ENCODE results near the gene PRPF31. TPM values are rescaled to one million over a fixed set of nuclear protein-coding genes. Genes with fewer than 3 reads are reported as not detected.

Gene PRPF31, protein sequence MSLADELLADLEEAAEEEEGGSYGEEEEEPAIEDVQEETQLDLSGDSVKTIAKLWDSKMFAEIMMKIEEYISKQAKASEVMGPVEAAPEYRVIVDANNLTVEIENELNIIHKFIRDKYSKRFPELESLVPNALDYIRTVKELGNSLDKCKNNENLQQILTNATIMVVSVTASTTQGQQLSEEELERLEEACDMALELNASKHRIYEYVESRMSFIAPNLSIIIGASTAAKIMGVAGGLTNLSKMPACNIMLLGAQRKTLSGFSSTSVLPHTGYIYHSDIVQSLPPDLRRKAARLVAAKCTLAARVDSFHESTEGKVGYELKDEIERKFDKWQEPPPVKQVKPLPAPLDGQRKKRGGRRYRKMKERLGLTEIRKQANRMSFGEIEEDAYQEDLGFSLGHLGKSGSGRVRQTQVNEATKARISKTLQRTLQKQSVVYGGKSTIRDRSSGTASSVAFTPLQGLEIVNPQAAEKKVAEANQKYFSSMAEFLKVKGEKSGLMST
- 57.8 TPM for total RNA-seq
- polyA plus RNA-seq, result 10 to 100 TPM; 61.2 to 74.8 (median 69.6) TPM

DNA sequence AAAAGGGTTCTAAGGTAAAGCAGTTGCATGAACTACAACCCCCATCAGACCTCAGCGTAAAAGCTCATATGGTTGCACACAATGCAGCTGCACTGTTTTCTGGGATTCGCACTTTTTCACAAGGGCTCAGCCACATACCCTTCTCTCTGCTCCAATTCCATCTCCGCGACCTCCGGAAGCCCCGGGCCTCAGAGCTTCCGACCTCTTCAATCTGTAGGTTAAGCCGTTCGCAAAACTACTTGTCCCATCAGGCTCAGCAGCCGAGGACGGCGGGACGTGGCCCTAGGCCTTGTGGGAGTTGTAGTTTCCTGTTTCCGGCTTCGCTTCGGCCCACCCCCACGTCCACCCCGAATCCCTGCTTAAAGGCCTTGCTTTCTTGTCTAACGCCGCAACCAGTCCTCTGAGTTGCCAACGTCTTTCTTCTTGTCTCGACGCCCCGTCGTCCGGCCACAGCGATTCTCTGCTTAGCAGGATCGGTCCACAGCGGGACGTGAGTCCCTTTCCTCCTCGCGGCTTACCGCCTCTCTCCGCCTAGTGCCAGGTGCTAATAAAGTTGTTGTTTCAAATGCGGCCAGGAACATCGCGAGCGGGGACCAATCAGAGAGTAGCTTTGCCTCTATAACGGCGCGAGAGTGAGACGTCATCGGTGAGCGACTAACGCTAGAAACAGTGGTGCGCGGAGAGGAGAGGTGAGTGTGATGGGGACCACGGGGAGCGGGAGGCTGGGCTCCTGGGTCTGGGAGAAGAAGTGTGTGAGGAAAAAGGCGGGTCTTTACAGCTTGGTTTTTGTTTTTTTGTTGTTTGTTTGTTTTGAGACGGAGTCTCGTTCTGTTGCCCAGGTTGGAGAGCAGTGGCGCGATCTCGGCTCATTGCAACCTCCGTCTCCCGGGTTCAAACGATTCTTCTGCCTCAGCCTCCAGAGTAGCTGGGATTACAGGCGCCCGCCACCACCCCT, at the start of gene PRPF31, which contains the start of gene TFPT:
Gene PRPF31, plus strand, starts transcription at position 646 of the 955 bp plus-strand sequence. CDS start 2,525 bp downstream, outside the sequence.
Gene TFPT, minus strand, starts transcription at position 549 of the 955 bp plus-strand sequence. Its CDS starts 388 bp downstream, at position 161.
- ATAC-seq (ENCODE audit: low read depth in 2 of 2), result peak; percentile 87 to 90
- Histone ChIP-seq H3K27me3 (ENCODE audit: control insufficient read depth, insufficient read depth, low read length) (no peaks in the 10 kb centered on the region), H3K4me3 (ENCODE audit: low read depth, low read length) (peak within 1 kb of the TSS; percentile 96), H3K36me3 (ENCODE audit: control insufficient read depth, insufficient read depth, low read length) (peaks cover 29% of the 10 kb centered on the region), H3K4me1 (ENCODE audit: control insufficient read depth, insufficient read depth, low read length, poor library complexity, severe bottlenecking) (peaks cover 26% of the 10 kb centered on the region), H3K9me3 (ENCODE audit: control insufficient read depth in 2 of 2, low read length in 2 of 2) (no peaks in the 10 kb centered on the region), H3K27ac (ENCODE audit: insufficient read depth, low read length, poor library complexity, severe bottlenecking) (peak within 1 kb of the TSS; percentile 86)
- H3K36me3 Mint-ChIP-seq, result peaks cover 14% of the 10 kb centered on the region
- H3K27ac Mint-ChIP-seq, result peak within 1 kb of the TSS; percentile 92 to 97 (median 96)
- no peaks in the 10 kb centered on the region for H3K9me3 Mint-ChIP-seq
- H3K27me3 Mint-ChIP-seq, result peaks cover 4% of the 10 kb centered on the region
- peak within 1 kb of the TSS; percentile 93 to 95 (median 94) for H3K4me3 Mint-ChIP-seq
- peaks cover 8 to 43% (median 20%) of the 10 kb centered on the region in 4 donors for H3K4me1 Mint-ChIP-seq
- DNase-seq, result peak; percentile 95 to 99 (median 97)

DNA sequence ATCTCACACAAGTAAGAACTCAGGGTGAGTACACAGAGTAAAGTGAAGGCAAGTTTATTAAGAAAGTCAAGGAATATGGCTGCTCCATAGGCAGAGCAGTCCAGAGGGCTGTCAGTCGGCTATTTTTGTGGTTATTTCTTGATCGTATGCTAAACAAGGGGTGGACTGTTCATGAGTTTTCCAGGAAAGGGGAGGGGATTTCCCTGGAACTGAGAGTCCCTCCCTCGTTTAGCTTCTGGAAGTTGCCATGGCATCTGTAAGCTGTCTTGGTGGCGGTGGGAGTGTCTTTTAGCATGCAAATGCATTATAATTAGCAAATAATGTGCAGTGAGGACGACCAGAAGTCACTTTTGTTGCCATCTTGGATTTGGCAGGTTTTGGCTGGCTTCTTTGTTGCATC, 46.1 kb upstream of the PRPF31 start:
- Histone ChIP-seq H3K27ac (ENCODE audit: insufficient read depth, low read length, poor library complexity, severe bottlenecking) (no peak overlapping the region), H3K36me3 (ENCODE audit: control insufficient read depth, insufficient read depth, low read length) (no peaks in the 10 kb centered on the region), H3K4me1 (ENCODE audit: control insufficient read depth, insufficient read depth, low read length, poor library complexity, severe bottlenecking) (no peaks in the 10 kb centered on the region), H3K27me3 (ENCODE audit: control insufficient read depth, insufficient read depth, low read length) (no peaks in the 10 kb centered on the region), H3K4me3 (ENCODE audit: low read depth, low read length) (no peak overlapping the region), H3K9me3 (ENCODE audit: control insufficient read depth in 2 of 2, low read length in 2 of 2) (no peaks in the 10 kb centered on the region)
- ATAC-seq (ENCODE audit: low read depth in 2 of 2) (no peak), DNase-seq (no peak)
- no peaks in the 10 kb centered on the region for H3K36me3 Mint-ChIP-seq
- no peak overlapping the region for H3K4me3 Mint-ChIP-seq
- H3K9me3 Mint-ChIP-seq, result peaks cover 0 to 6% (median 2%) of the 10 kb centered on the region in 7 donors
- H3K4me1 Mint-ChIP-seq, result no peaks in the 10 kb centered on the region
- peaks cover 6% of the 10 kb centered on the region for H3K27me3 Mint-ChIP-seq
- no peak overlapping the region for H3K27ac Mint-ChIP-seq

DNA sequence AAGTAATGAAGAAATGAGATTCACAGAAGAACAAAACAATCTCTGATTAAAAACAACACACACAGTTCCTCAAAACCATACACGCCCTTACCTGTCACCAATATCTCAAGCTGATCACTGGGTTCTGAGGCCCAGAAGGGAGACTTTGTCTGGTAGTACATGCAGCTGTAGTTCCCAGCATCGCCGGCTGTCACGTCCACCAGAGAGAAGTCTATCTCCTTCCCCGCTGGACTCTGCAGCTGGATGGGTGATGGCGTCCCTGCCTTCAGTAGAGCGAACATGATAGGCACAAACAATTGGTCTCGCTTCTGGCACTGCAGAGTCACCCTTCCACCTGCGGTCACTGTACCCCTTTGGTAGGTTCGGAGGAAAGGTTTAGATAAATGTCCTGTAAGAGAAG, 41.7 kb upstream of the PRPF31 start:
- no peak for DNase-seq
- no peak overlapping the region for H3K27ac Mint-ChIP-seq
- peaks cover 0 to 6% (median 1%) of the 10 kb centered on the region in 7 donors for H3K9me3 Mint-ChIP-seq
- H3K4me1 ChIP-seq (ENCODE audit: control insufficient read depth, insufficient read depth, low read length, poor library complexity, severe bottlenecking), result no peaks in the 10 kb centered on the region
- no peak overlapping the region for H3K4me3 Mint-ChIP-seq
- H3K4me1 Mint-ChIP-seq, result no peaks in the 10 kb centered on the region
- no peaks in the 10 kb centered on the region for H3K9me3 ChIP-seq (ENCODE audit: control insufficient read depth in 2 of 2, low read length in 2 of 2)
- no peaks in the 10 kb centered on the region for H3K27me3 Mint-ChIP-seq
- no peaks in the 10 kb centered on the region for H3K36me3 Mint-ChIP-seq
- no peak overlapping the region for H3K4me3 ChIP-seq (ENCODE audit: low read depth, low read length)
- no peak overlapping the region for H3K27ac ChIP-seq (ENCODE audit: insufficient read depth, low read length, poor library complexity, severe bottlenecking)
- no peak for ATAC-seq (ENCODE audit: low read depth in 2 of 2)
- H3K36me3 ChIP-seq (ENCODE audit: control insufficient read depth, insufficient read depth, low read length), result no peaks in the 10 kb centered on the region
- H3K27me3 ChIP-seq (ENCODE audit: control insufficient read depth, insufficient read depth, low read length), result no peaks in the 10 kb centered on the region

DNA sequence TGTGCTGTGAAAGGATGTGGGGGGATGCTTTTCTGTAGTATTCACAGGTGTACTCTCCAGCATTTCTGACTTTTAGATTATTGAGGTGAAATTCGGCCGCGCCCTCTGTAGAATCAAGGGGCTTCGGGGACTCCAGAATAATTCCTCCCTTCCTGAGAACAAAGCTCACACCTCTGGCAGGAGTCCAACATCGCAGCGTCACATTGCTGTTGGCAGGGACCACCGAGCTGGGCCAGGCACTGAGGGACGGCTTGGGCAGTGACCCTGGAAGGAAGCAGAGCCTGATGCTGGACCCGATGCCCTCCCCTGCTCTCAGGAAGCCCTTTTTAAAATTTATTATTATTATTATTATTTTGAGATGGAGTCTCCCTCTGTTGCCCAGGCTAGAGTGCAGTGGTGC, 40.7 kb upstream of the PRPF31 start:
- H3K27ac Mint-ChIP-seq, result no peak overlapping the region
- ATAC-seq (ENCODE audit: low read depth in 2 of 2) (no peak), DNase-seq (no peak)
- H3K9me3 Mint-ChIP-seq, result peaks cover 0 to 6% (median 1%) of the 10 kb centered on the region in 7 donors
- no peaks in the 10 kb centered on the region for H3K36me3 Mint-ChIP-seq
- no peak overlapping the region for H3K4me3 ChIP-seq (ENCODE audit: low read depth, low read length)
- H3K27me3 Mint-ChIP-seq, result no peaks in the 10 kb centered on the region
- H3K4me1 Mint-ChIP-seq, result no peaks in the 10 kb centered on the region
- H3K27ac ChIP-seq (ENCODE audit: insufficient read depth, low read length, poor library complexity, severe bottlenecking), result no peak overlapping the region
- no peaks in the 10 kb centered on the region for H3K4me1 ChIP-seq (ENCODE audit: control insufficient read depth, insufficient read depth, low read length, poor library complexity, severe bottlenecking)
- H3K36me3 ChIP-seq (ENCODE audit: control insufficient read depth, insufficient read depth, low read length), result no peaks in the 10 kb centered on the region
- no peaks in the 10 kb centered on the region for H3K9me3 ChIP-seq (ENCODE audit: control insufficient read depth in 2 of 2, low read length in 2 of 2)
- H3K4me3 Mint-ChIP-seq, result no peak overlapping the region
- no peaks in the 10 kb centered on the region for H3K27me3 ChIP-seq (ENCODE audit: control insufficient read depth, insufficient read depth, low read length)

DNA sequence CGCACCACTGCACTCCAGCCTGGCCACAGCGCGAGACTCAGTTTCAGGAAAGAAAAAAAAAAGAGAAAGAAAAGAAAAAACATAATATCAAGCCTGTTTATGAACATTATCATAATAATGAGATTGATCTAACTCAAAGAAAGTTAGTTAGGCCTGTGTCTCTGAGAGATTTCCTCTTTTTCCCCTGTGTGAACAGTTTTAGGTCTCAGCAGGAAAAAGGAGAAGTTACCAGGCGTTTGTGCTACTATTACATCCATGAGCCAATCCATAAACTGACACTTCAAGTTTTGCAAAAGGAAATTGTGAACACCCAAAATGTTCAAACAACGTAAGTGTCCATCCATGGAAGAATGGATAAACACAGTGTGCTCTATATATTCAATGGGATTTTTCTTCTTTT, 38.2 kb upstream of the PRPF31 start:
- Mint-ChIP-seq H3K36me3 (no peaks in the 10 kb centered on the region), H3K4me1 (no peaks in the 10 kb centered on the region), H3K27ac (no peak overlapping the region), H3K4me3 (no peak overlapping the region), H3K27me3 (no peaks in the 10 kb centered on the region), H3K9me3 (peaks cover 0 to 7% (median 0%) of the 10 kb centered on the region in 7 donors)
- H3K27ac ChIP-seq (ENCODE audit: insufficient read depth, low read length, poor library complexity, severe bottlenecking), result no peak overlapping the region
- peaks cover 5 to 8% of the 10 kb centered on the region in 2 experiments for H3K9me3 ChIP-seq (ENCODE audit: control insufficient read depth in 2 of 2, low read length in 2 of 2)
- H3K4me3 ChIP-seq (ENCODE audit: low read depth, low read length), result no peak overlapping the region
- ATAC-seq (ENCODE audit: low read depth in 2 of 2) (no peak), DNase-seq (no peak)
- H3K36me3 ChIP-seq (ENCODE audit: control insufficient read depth, insufficient read depth, low read length), result no peaks in the 10 kb centered on the region
- H3K4me1 ChIP-seq (ENCODE audit: control insufficient read depth, insufficient read depth, low read length, poor library complexity, severe bottlenecking), result no peaks in the 10 kb centered on the region
- no peaks in the 10 kb centered on the region for H3K27me3 ChIP-seq (ENCODE audit: control insufficient read depth, insufficient read depth, low read length)

DNA sequence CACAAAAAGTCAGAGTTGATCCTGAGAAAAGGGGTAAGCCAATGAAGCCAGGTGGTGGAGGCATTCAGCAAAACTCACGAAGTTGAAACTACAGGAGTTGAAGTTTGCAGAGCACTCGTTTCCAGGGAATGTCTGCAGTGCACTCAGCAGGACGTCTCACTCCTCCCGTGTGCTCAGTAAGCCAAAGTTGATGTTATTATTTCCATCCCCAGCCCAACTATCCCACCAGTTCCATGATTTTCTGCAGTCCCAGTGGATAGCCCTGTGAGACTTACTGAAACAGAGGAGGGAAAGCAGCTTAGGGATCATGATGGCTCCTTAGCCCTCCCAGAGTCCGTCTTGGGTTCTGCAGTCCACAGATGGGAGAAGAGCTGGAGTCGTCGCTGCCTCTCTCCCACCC, 34.5 kb upstream of the PRPF31 start, which contains the start of gene TARM1:
Gene TARM1, minus strand, starts transcription at position 334 of the 400 bp plus-strand sequence. Its CDS starts 25 bp downstream, at position 309.
- no peak within 1 kb of the TSS for H3K4me3 Mint-ChIP-seq
- DNase-seq, result no peak
- H3K36me3 ChIP-seq (ENCODE audit: control insufficient read depth, insufficient read depth, low read length), result no peaks in the 10 kb centered on the region
- H3K27me3 ChIP-seq (ENCODE audit: control insufficient read depth, insufficient read depth, low read length), result no peaks in the 10 kb centered on the region
- H3K9me3 ChIP-seq (ENCODE audit: control insufficient read depth in 2 of 2, low read length in 2 of 2), result peaks cover 5 to 13% of the 10 kb centered on the region in 2 experiments
- ATAC-seq (ENCODE audit: low read depth in 2 of 2), result no peak
- no peaks in the 10 kb centered on the region for H3K36me3 Mint-ChIP-seq
- H3K27ac Mint-ChIP-seq, result no peak within 1 kb of the TSS
- H3K4me1 ChIP-seq (ENCODE audit: control insufficient read depth, insufficient read depth, low read length, poor library complexity, severe bottlenecking), result no peaks in the 10 kb centered on the region
- no peak within 1 kb of the TSS for H3K4me3 ChIP-seq (ENCODE audit: low read depth, low read length)
- no peaks in the 10 kb centered on the region for H3K27me3 Mint-ChIP-seq
- no peak within 1 kb of the TSS for H3K27ac ChIP-seq (ENCODE audit: insufficient read depth, low read length, poor library complexity, severe bottlenecking)
- H3K9me3 Mint-ChIP-seq, result peaks cover 0 to 6% (median 3%) of the 10 kb centered on the region in 7 donors
- no peaks in the 10 kb centered on the region for H3K4me1 Mint-ChIP-seq

DNA sequence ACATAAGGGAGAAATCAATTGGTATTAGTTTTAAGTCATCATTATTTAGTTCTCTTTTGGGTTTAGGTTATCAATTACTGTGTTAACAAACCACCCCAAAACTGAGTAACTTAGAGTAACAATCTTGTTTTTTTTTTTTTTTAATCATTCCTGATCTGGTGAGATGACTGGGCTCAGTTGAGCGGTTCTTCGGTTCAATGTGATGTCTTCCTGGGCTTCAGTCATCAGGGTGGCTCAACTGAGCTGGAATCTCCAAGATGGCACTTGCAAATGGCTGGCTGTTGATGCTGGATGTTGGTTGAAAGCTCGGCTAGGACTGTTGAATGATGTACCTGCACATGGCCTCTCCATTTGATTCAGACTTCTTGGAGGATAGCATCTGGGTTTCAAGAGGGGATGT, 31.1 kb upstream of the PRPF31 start:
- Histone ChIP-seq H3K4me3 (ENCODE audit: low read depth, low read length) (no peak overlapping the region), H3K9me3 (ENCODE audit: control insufficient read depth in 2 of 2, low read length in 2 of 2) (peaks cover 5 to 13% of the 10 kb centered on the region in 2 experiments), H3K27me3 (ENCODE audit: control insufficient read depth, insufficient read depth, low read length) (no peaks in the 10 kb centered on the region), H3K4me1 (ENCODE audit: control insufficient read depth, insufficient read depth, low read length, poor library complexity, severe bottlenecking) (no peaks in the 10 kb centered on the region), H3K36me3 (ENCODE audit: control insufficient read depth, insufficient read depth, low read length) (no peaks in the 10 kb centered on the region), H3K27ac (ENCODE audit: insufficient read depth, low read length, poor library complexity, severe bottlenecking) (no peak overlapping the region)
- H3K9me3 Mint-ChIP-seq, result peaks cover 0 to 6% (median 3%) of the 10 kb centered on the region in 7 donors
- H3K36me3 Mint-ChIP-seq, result no peaks in the 10 kb centered on the region
- no peak overlapping the region for H3K4me3 Mint-ChIP-seq
- peaks cover 7% of the 10 kb centered on the region for H3K27me3 Mint-ChIP-seq
- no peak overlapping the region for H3K27ac Mint-ChIP-seq
- ATAC-seq (ENCODE audit: low read depth in 2 of 2) (no peak), DNase-seq (no peak)
- H3K4me1 Mint-ChIP-seq, result no peaks in the 10 kb centered on the region

Measured in CD4-positive, CD25-positive, alpha-beta regulatory T cell (primary cell).